Astrocyte (in vitro differentiated cells and primary cell): ENCODE results near the gene WNT3. TPM values are rescaled to one million over a fixed set of nuclear protein-coding genes. Genes with fewer than 3 reads are reported as not detected.
"Not testable (repeated sequence)": the region's sequence is repeated elsewhere in the genome, so short reads cannot be mapped to it uniquely, and the experiment has no call there.

Experiments used
- DNase-seq: peaks from one replicate; pipeline ENCODE4 v3.0.0-alpha.2; 2010; ENCODE audit warnings: low read depth
- FAIRE-seq: peaks from 2 replicates; lab custom pipeline; 2011; peaks lifted over from hg19 to GRCh38; lab: Jason Lieb, UNC
- H2AFZ ChIP-seq: 2 replicates; pipeline ENCODE4 v1.6.0; 2012; ENCODE audit warnings: low read depth, low read length, inconsistent platforms
- H3K27ac ChIP-seq: 2 replicates; pipeline ENCODE4 v1.5.1; 2011; ENCODE audit warnings: low read depth, low read length, inconsistent platforms
- H3K27me3 ChIP-seq: 2 replicates; pipeline ENCODE4 v1.6.0; 2011; ENCODE audit warnings: low read length, inconsistent platforms; ENCODE audit not compliant: insufficient read depth
- H3K36me3 ChIP-seq: 2 replicates; pipeline ENCODE4 v1.5.1; 2011; ENCODE audit warnings: low read length, inconsistent platforms; ENCODE audit not compliant: insufficient read depth
- H3K4me1 ChIP-seq: 2 replicates; pipeline ENCODE4 v1.5.1; 2011; ENCODE audit warnings: low read length, inconsistent platforms; ENCODE audit not compliant: insufficient read depth
- H3K4me2 ChIP-seq: 2 replicates; pipeline ENCODE4 v1.6.0; 2012; ENCODE audit warnings: low read length, inconsistent platforms
- H3K4me3 ChIP-seq: 2 replicates; pipeline ENCODE4 v1.5.1; 2011; ENCODE audit warnings: low read depth, mild to moderate bottlenecking, low read length, inconsistent platforms; ENCODE audit not compliant: insufficient read depth
- H3K79me2 ChIP-seq: 2 replicates; pipeline ENCODE4 v1.6.0; 2012; ENCODE audit warnings: mild to moderate bottlenecking, low read length, inconsistent platforms; ENCODE audit not compliant: insufficient read depth
- H3K9ac ChIP-seq: 2 replicates; pipeline ENCODE4 v1.6.0; 2012; ENCODE audit warnings: mild to moderate bottlenecking, low read length, inconsistent platforms
- H3K9me3 ChIP-seq: 2 replicates; pipeline ENCODE4 v1.5.1; 2012; ENCODE audit warnings: low read depth, mild to moderate bottlenecking, low read length, inconsistent platforms; ENCODE audit not compliant: insufficient read depth
- H4K20me1 ChIP-seq: 2 replicates; pipeline ENCODE4 v1.6.0; 2012; ENCODE audit warnings: low read length, inconsistent platforms; ENCODE audit not compliant: insufficient read depth
- H3K27ac Mint-ChIP-seq: one replicate; pipeline ENCODE4 v1.8.0; 2021; ENCODE audit warnings: mild to moderate bottlenecking, mixed read lengths; ENCODE audit not compliant: unreplicated experiment
- H3K27me3 Mint-ChIP-seq: one replicate; pipeline ENCODE4 v1.8.0; 2021; ENCODE audit warnings: low read depth, mixed read lengths; ENCODE audit not compliant: unreplicated experiment
- H3K36me3 Mint-ChIP-seq: one replicate; pipeline ENCODE4 v1.8.0; 2021; ENCODE audit warnings: low read depth, mixed read lengths; ENCODE audit not compliant: unreplicated experiment
- H3K4me1 Mint-ChIP-seq: one replicate; pipeline ENCODE4 v1.8.0; 2021; ENCODE audit warnings: low read depth, mixed read lengths; ENCODE audit not compliant: unreplicated experiment
- H3K4me3 Mint-ChIP-seq: one replicate; pipeline ENCODE4 v1.8.0; 2021; ENCODE audit warnings: mild to moderate bottlenecking, moderate library complexity, mixed read lengths; ENCODE audit not compliant: unreplicated experiment
- H3K9me3 Mint-ChIP-seq: one replicate; pipeline ENCODE4 v1.8.0; 2021; ENCODE audit warnings: mild to moderate bottlenecking, mixed read lengths; ENCODE audit not compliant: unreplicated experiment
- CTCF ChIP-seq: IDR thresholded peaks from 2 replicates; pipeline ENCODE4 v1.5.1; 2011; ENCODE audit warnings: low read depth, mild to moderate bottlenecking, inconsistent platforms, low read length, moderate library complexity; ENCODE audit not compliant: insufficient read depth
- EZH2 ChIP-seq: IDR thresholded peaks from 2 replicates; pipeline ENCODE4 v1.6.1; 2012; ENCODE audit warnings: mild to moderate bottlenecking, low read length, inconsistent platforms; ENCODE audit not compliant: insufficient read depth
- total RNA-seq: library from RNA; stranded (reverse); gene quantifications from 2 replicates; pipeline ENCODE4 v1.2.1, GENCODE V29; 2021

The WNT3 gene
- total RNA-seq, 1 donor from 2014 or later: 2.4 TPM

GRCh38 chr17:46763416-46763815 lies 55.1 kb downstream of the WNT3 start:
- Histone ChIP-seq H3K4me2 (peak overlapping the region; percentile 7), H3K27ac (no peak overlapping the region), H3K4me3 (no peak overlapping the region), H3K9ac (no peak overlapping the region), H3K9me3 (no peaks in the 10 kb centered on the region), H4K20me1 (no peaks in the 10 kb centered on the region), H3K79me2 (no peaks in the 10 kb centered on the region), H2AFZ (no peak overlapping the region), H3K4me1 (peaks cover 26% of the 10 kb centered on the region), H3K27me3 (no peaks in the 10 kb centered on the region), H3K36me3 (no peaks in the 10 kb centered on the region)
- Mint-ChIP-seq H3K36me3 (peaks cover 4% of the 10 kb centered on the region), H3K9me3 (no peaks in the 10 kb centered on the region), H3K4me3 (no peak overlapping the region), H3K27ac (no peak overlapping the region), H3K27me3 (peaks cover 2% of the 10 kb centered on the region), H3K4me1 (peaks cover 7% of the 10 kb centered on the region)
- no peak for TF ChIP-seq CTCF
- no peak for TF ChIP-seq EZH2
- FAIRE-seq (peak; percentile 32), DNase-seq (no peak)

- no peak overlapping the region for H3K9ac ChIP-seq
- H3K4me3 Mint-ChIP-seq: no peak overlapping the region
- H3K36me3 Mint-ChIP-seq: peaks cover 7% of the 10 kb centered on the region
- TF ChIP-seq EZH2: no peak
- TF ChIP-seq CTCF: no peak
- H3K27me3 ChIP-seq: no peaks in the 10 kb centered on the region
- peaks cover 9% of the 10 kb centered on the region for H3K4me1 ChIP-seq
- H3K9me3 ChIP-seq: no peaks in the 10 kb centered on the region
- no peaks in the 10 kb centered on the region for H3K79me2 ChIP-seq
- H3K36me3 ChIP-seq: peaks cover 6% of the 10 kb centered on the region
- no peaks in the 10 kb centered on the region for H3K9me3 Mint-ChIP-seq
- no peak overlapping the region for H3K4me3 ChIP-seq
- FAIRE-seq: no peak
- no peaks in the 10 kb centered on the region for H4K20me1 ChIP-seq
- no peaks in the 10 kb centered on the region for H3K4me1 Mint-ChIP-seq
- no peak overlapping the region for H3K27ac Mint-ChIP-seq
- H3K4me2 ChIP-seq: no peak overlapping the region
- no peak overlapping the region for H3K27ac ChIP-seq
- no peaks in the 10 kb centered on the region for H3K27me3 Mint-ChIP-seq
- DNase-seq: no peak
- no peak overlapping the region for H2AFZ ChIP-seq
Observed at GRCh38 chr17:46759141-46759540, 59.4 kb downstream of the WNT3 start.

GRCh38 chr17:46758614-46759013 lies 59.9 kb downstream of the WNT3 start:
- no peak for FAIRE-seq
- Histone ChIP-seq H3K79me2 (no peaks in the 10 kb centered on the region), H3K4me2 (no peak overlapping the region), H3K27ac (no peak overlapping the region), H3K4me3 (no peak overlapping the region), H3K4me1 (peaks cover 4% of the 10 kb centered on the region), H3K9ac (no peak overlapping the region), H4K20me1 (no peaks in the 10 kb centered on the region), H3K9me3 (no peaks in the 10 kb centered on the region), H3K27me3 (no peaks in the 10 kb centered on the region), H2AFZ (no peak overlapping the region), H3K36me3 (peaks cover 6% of the 10 kb centered on the region)
- Mint-ChIP-seq H3K36me3 (peaks cover 7% of the 10 kb centered on the region), H3K27ac (no peak overlapping the region), H3K4me3 (no peak overlapping the region), H3K27me3 (no peaks in the 10 kb centered on the region), H3K4me1 (no peaks in the 10 kb centered on the region), H3K9me3 (no peaks in the 10 kb centered on the region)
- no peak for TF ChIP-seq CTCF
- TF ChIP-seq EZH2: no peak
- no peak for DNase-seq

GRCh38 chr17:46757588-46757987 lies 60.9 kb downstream of the WNT3 start:
- not testable (repeated sequence) for H2AFZ ChIP-seq, H3K4me3 Mint-ChIP-seq, H3K36me3 ChIP-seq, H3K27ac Mint-ChIP-seq, H3K9ac ChIP-seq, DNase-seq, H3K27ac ChIP-seq, H3K79me2 ChIP-seq, H4K20me1 ChIP-seq, H3K9me3 ChIP-seq, H3K4me1 Mint-ChIP-seq, H3K4me3 ChIP-seq, H3K4me2 ChIP-seq, H3K36me3 Mint-ChIP-seq, H3K27me3 ChIP-seq, FAIRE-seq, H3K4me1 ChIP-seq, H3K9me3 Mint-ChIP-seq, H3K27me3 Mint-ChIP-seq
